Endothelial cell of umbilical vein (primary cell): ENCODE data around the gene ADAM8. TPM values are rescaled to one million over a fixed set of nuclear protein-coding genes. Genes with fewer than 3 reads are reported as not detected.

Experiments used
- BruUV-seq: library from RNA; stranded (reverse); fragments of 400-500 nt; replicated peaks from 2 replicates; lab custom pipeline; 2021; lab: Mats Ljungman, UMichigan
- CTCF ChIA-PET: fragments of 300-600, 350-600 bp; sonication (Branson Sonifier 250); formaldehyde crosslinking; loops from one replicate; lab custom pipeline; 2021; ENCODE audit warnings: antibody characterized with exemption, inconsistent platforms; lab: Charles Lee
- POLR2A ChIA-PET: fragments of 300-600, 350-600 bp; sonication (Branson Sonifier 250); formaldehyde crosslinking; loops from one replicate; lab custom pipeline; 2021; ENCODE audit warnings: antibody characterized with exemption, inconsistent platforms; lab: Charles Lee
- DNase-seq: peaks from one replicate; pipeline ENCODE4 v3.0.0-alpha.2; 2011; ENCODE audit warnings: low read depth, low spot score
- FAIRE-seq: peaks from 2 replicates; lab custom pipeline; 2011; peaks lifted over from hg19 to GRCh38; lab: Jason Lieb, UNC
- H2AFZ ChIP-seq: 2 replicates; pipeline ENCODE4 v1.6.0; 2012; ENCODE audit warnings: low read depth, low read length, control low read depth, inconsistent platforms
- H3K27ac ChIP-seq: 2 replicates; pipeline ENCODE4 v1.5.1; 2011; ENCODE audit warnings: low read depth, mild to moderate bottlenecking, control low read depth, low read length, moderate library complexity; ENCODE audit not compliant: insufficient read depth
- H3K27me3 ChIP-seq, 2 experiments: 2 replicates each; pipeline versions ENCODE4 v1.6.0 to v1.6.1; 2011; ENCODE audit warnings: low read length in 2 of 2, mixed read lengths in 1 of 2; ENCODE audit not compliant: control insufficient read depth in 2 of 2, insufficient read depth in 2 of 2
- H3K36me3 ChIP-seq, 2 experiments: 2 replicates in 1 of 2; 3 replicates in 1 of 2; pipeline ENCODE4 v1.5.1; 2011; ENCODE audit warnings: low read length in 2 of 2, mild to moderate bottlenecking in 1 of 2, moderate library complexity in 1 of 2; ENCODE audit not compliant: control insufficient read depth in 2 of 2, insufficient read depth in 2 of 2; ENCODE audit errors: extremely low read depth in 1 of 2
- H3K4me1 ChIP-seq: 3 replicates; pipeline ENCODE4 v1.5.1; 2011; ENCODE audit warnings: mild to moderate bottlenecking, low read length; ENCODE audit not compliant: control insufficient read depth, insufficient read depth; ENCODE audit errors: extremely low read depth
- H3K4me2 ChIP-seq: 2 replicates; pipeline ENCODE4 v1.6.1; 2011; ENCODE audit warnings: low read length, control low read depth, mixed read lengths; ENCODE audit not compliant: insufficient read depth
- H3K4me3 ChIP-seq, 3 experiments: fragments of 200-600 bp in 1 of 3; sonication (generic), shearing (Covaris generic) in 1 of 3; replicated peaks in 1 of 3; 2 replicates each; pipeline ENCODE4 v1.5.1; 2011 to 2016; ENCODE audit warnings: control low read depth in 3 of 3, low read length in 3 of 3, mild to moderate bottlenecking in 2 of 3, inconsistent platforms in 1 of 3, low read depth in 1 of 3, moderate library complexity in 1 of 3; ENCODE audit not compliant: insufficient read depth in 1 of 3
- H3K79me2 ChIP-seq: 2 replicates; pipeline ENCODE4 v1.6.0; 2012; ENCODE audit warnings: low read length, inconsistent platforms; ENCODE audit not compliant: control insufficient read depth, insufficient read depth
- H3K9ac ChIP-seq: replicated peaks from 2 replicates; pipeline ENCODE3; 2011; ENCODE audit warnings: low read length, control low read depth; ENCODE audit not compliant: insufficient read depth; ENCODE audit errors: extremely low read depth
- H3K9me1 ChIP-seq: replicated peaks from 3 replicates; pipeline ENCODE4 v1.6.0; 2011; ENCODE audit warnings: mild to moderate bottlenecking, low read length; ENCODE audit not compliant: control insufficient read depth, insufficient read depth; ENCODE audit errors: extremely low read depth
- H3K9me3 ChIP-seq: replicated peaks from 2 replicates; pipeline ENCODE4 v1.5.1; 2012; ENCODE audit warnings: low read length, inconsistent platforms; ENCODE audit not compliant: control insufficient read depth, insufficient read depth
- H4K20me1 ChIP-seq: replicated peaks from 2 replicates; pipeline ENCODE3; 2011; ENCODE audit warnings: mild to moderate bottlenecking, low read length; ENCODE audit not compliant: control insufficient read depth, insufficient read depth; ENCODE audit errors: extremely low read depth
- CTCF ChIP-seq, 2 donors: IDR thresholded peaks; 1 replicate in 1 of 2; 2 replicates in 1 of 2; pipeline ENCODE4 v1.5.1; 2011; ENCODE audit warnings: low read length in 2 of 2, mild to moderate bottlenecking in 2 of 2, moderate library complexity in 2 of 2, control low read depth in 1 of 2, inconsistent platforms in 1 of 2, low read depth in 1 of 2; ENCODE audit not compliant: insufficient read depth in 1 of 2; ENCODE audit errors: extremely low read depth in 1 of 2
- EZH2 ChIP-seq: IDR thresholded peaks from 2 replicates; pipeline ENCODE4 v1.6.1; 2012; ENCODE audit warnings: borderline replicate concordance, low read depth, mild to moderate bottlenecking, moderate library complexity, low read length, inconsistent platforms; ENCODE audit not compliant: severe bottlenecking
- FOS ChIP-seq: IDR thresholded peaks from 2 replicates; pipeline ENCODE4 v1.6.1; 2011; ENCODE audit warnings: mild to moderate bottlenecking, low read length, moderate library complexity, borderline replicate concordance; ENCODE audit not compliant: insufficient read depth
- GATA2 ChIP-seq: IDR thresholded peaks from 2 replicates; pipeline ENCODE4 v1.7.0; 2011; ENCODE audit warnings: low read depth, mild to moderate bottlenecking, moderate library complexity, mixed read lengths, low read length; ENCODE audit not compliant: insufficient read length, insufficient read depth
- JUN ChIP-seq: IDR thresholded peaks from 2 replicates; pipeline ENCODE4 v1.6.1; 2011; ENCODE audit warnings: borderline replicate concordance, low read depth; ENCODE audit not compliant: insufficient read length, insufficient read depth
- MAX ChIP-seq: IDR thresholded peaks from 2 replicates; pipeline ENCODE4 v1.6.1; 2011; ENCODE audit not compliant: insufficient read depth, insufficient read length
- MYC ChIP-seq: IDR thresholded peaks from one replicate; pipeline ENCODE4 v1.6.1; 2011; ENCODE audit warnings: mild to moderate bottlenecking, low read depth, low read length
- POLR2A ChIP-seq: IDR thresholded peaks from 2 replicates; pipeline ENCODE4 v1.6.1; 2012; ENCODE audit warnings: low read depth, mild to moderate bottlenecking, control low read depth, low read length
- POLR2AphosphoS5 ChIP-seq: IDR thresholded peaks from 2 replicates; pipeline ENCODE4 v1.6.1; 2012; ENCODE audit warnings: low read depth, mild to moderate bottlenecking, control low read depth, low read length, moderate library complexity; ENCODE audit not compliant: insufficient read depth
- dilution Hi-C: fragments of 300-500 bp; cut with MboI; formaldehyde crosslinking; loops from one replicate; pipeline ENCODE4 v1.15.0; 2019; ENCODE audit warnings: low sequenced_read_pairs; ENCODE audit not compliant: extremely low pct_ligation_motif_present
- intact Hi-C: fragments of 100-400 bp; cut with micrococcal nuclease; formaldehyde crosslinking; loops from one replicate; pipeline ENCODE4 v1.10.0; 2022
- polyA plus RNA-seq, 4 experiments: library from polyadenylated mRNA; depleted of rRNA in 3 of 4; stranded (reverse) in 3 of 4; unstranded in 1 of 4; fragments of >200 nt; gene quantifications; 2 replicates each; pipeline versions ENCODE4 v1.2.1 to v1.2.3, GENCODE V29; 2011 to 2012; ENCODE audit warnings: missing spikeins in 1 of 4
- total RNA-seq: library from RNA; stranded (reverse); gene quantifications from 2 replicates; pipeline ENCODE4 v1.2.3, GENCODE V29; 2021

Gene ADAM8
- total and polyA plus RNA-seq, 2 donors (not counting 3 experiments of a cell fraction or from before 2014, with no cell fraction given), result 0.51 to 0.55 TPM

GRCh38 chr10:133267293-133267692, 9.4 kb downstream of the ADAM8 start:
- dilution Hi-C loops, result no loop called here
- Histone ChIP-seq H3K27me3 (peaks cover 0 to 4% of the 10 kb centered on the region in 2 experiments), H3K9me3 (no peaks in the 10 kb centered on the region)

More at GRCh38 chr10:133267293-133267692, 9.4 kb downstream of the ADAM8 start:
- Histone ChIP-seq H2AFZ (no peak overlapping the region), H4K20me1 (no peaks in the 10 kb centered on the region), H3K36me3 (no peaks in the 10 kb centered on the region), H3K9ac (no peak overlapping the region), H3K4me3 (no peak overlapping the region), H3K9me1 (no peaks in the 10 kb centered on the region), H3K4me1 (no peaks in the 10 kb centered on the region), H3K79me2 (no peaks in the 10 kb centered on the region), H3K27ac (no peak overlapping the region), H3K4me2 (no peak overlapping the region)
- POLR2A ChIA-PET, result no interaction called here
- DNase-seq, result no peak
- CTCF ChIA-PET, result interaction anchor here (1.0 to 1.6 kb wide), 2 partner anchors 10 to 41 kb away, joined by 4 to 5 read pairs; no protein-coding TSS in a partner anchor
- no peak for FAIRE-seq
- BruUV-seq, result no TSS peak
- intact Hi-C loops, result no loop called here
- TF ChIP-seq POLR2A, result no peak
- TF ChIP-seq FOS, result no peak
- TF ChIP-seq JUN, result no peak
- TF ChIP-seq CTCF (IDR thresholded peaks at IDR 0.05; ENCODE audit: extremely low read depth in 1 of 2, insufficient read depth in 1 of 2, low read depth in 1 of 2, low read length in 2 of 2), result no peak
- no peak for TF ChIP-seq MYC
- no peak for TF ChIP-seq POLR2AphosphoS5
- TF ChIP-seq GATA2, result no peak
- no peak for TF ChIP-seq EZH2
- no peak for TF ChIP-seq MAX
